DMS 273 treated with DMSO at 0.1 percent for 48 hours (cell line): ENCODE results near the gene PTPRC.

Source experiments
- DNase-seq: peaks from one replicate; lab custom pipeline; 2025; lab: John Stamatoyannopoulos, UW

PTPRC gene

GRCh38 chr1:198620218-198620617, 18.6 kb upstream of the PTPRC start:
- no peak for DNase-seq

DNA sequence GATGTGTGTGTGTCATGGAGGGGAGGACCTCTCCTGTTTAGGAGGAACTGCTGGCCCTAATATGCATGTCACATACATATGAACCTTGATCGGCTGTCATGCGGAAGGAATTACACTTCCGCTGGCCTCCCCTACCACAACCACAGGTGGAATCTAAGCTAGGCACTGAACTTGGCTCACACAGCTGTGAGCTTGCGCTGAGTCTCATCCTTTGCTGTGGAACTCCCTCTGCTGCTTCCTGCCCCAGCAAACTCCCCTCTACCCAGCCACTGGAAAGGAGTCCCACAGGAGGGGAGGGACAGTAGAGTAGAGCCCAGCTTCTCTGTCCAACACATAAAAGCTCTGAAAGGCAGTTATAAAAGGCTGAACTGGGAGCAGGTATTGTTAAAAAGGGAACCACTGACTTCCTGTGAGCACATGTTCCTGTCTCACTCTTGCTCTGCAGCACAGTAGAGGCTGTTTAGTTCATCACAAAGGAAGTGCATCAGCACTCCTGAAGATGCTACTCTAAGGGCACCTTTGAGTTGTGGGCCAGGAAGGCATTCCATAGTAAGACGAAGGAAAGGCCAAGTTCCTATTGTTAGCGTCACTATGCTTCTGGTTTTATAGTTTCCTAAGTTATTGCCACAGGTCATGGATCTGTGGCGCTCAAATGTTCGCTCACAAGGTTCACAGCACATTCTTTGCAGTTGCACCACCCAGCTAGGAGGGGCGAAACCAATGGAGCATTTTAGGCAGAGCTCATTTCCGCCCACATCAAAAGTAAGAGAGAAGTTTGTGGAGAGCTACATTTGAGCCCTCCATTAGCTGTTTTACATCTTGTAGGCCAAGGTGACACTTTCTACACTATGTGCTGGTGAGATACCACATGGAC, 17.7 kb upstream of the PTPRC start:
- DNase-seq, result no peak

DNA sequence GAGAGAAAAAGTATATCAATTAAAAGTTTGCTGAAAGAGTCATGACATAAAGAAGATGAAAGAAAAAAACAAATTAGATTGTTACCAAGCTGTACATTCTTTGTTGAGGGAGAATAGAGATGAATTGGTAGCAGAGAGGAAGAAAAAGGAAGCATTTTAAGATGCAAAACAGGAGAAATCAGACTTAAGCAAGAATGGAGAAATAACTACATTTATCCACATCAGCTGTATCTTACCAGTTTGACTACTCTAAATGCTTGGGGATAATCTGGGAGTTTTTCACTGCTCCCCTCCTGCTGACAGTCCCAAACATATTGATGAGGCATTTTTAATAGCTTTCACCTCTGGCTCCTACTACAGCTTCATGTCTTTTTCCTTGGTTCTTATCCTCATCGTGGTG, 16.8 kb upstream of the PTPRC start:
- DNase-seq, result no peak

GRCh38 chr1:198623752-198624647, 14.8 kb upstream of the PTPRC start:
- DNase-seq, result no peak

GRCh38 chr1:198624648-198624980, 14.2 kb upstream of the PTPRC start:
- DNase-seq, result no peak

DNA sequence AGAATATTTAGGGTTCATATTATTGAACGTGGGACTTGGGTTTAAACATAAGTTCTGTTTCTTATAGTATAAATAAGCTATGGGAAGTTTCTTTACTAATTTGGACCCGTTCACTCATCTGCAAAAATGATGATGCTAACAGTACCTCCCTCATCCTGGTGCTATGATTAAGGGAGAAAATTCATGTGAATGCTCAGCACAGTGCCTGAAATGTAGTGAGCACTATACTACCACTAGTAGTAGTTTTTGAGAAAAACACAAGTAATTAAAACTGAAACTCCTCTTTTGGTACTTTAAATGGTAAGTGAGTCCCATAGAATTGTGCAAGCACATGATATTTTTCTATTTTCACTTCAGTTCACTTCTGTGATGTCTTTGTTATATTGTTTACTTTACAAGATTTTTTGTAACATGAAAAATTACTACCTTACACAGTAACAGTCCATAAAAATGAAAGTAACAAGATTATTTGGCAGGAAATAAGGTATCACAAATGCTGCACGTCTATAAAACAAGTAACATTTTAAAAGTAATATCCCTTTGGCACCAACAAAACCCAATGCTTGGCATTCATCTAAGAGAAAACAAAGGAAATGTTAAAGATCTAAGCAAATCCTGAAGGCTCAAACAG, 11.3 kb upstream of the PTPRC start:
- no peak for DNase-seq

- no peak for DNase-seq
Observed at GRCh38 chr1:198628067-198628455, 10.8 kb upstream of the PTPRC start.

DNA sequence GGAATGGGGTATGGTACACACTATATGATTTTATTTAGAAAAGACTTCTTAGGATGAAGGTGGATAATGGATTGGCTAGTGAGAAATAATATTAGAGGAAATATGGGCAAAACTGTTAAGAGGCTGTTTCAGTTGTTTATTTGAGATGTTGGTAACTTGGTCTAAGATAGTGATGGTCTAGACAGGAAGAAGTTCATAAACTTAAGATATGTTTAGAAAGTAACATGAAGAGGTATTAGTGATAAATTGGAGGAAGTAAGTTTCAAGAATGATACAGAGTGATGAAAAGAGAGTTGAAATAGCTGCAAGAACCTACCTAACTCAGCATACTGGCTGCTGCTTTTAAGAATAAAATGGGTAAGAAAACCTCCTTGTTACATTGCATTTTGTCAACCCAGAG, 9.2 kb upstream of the PTPRC start:
- DNase-seq, result no peak

DNA sequence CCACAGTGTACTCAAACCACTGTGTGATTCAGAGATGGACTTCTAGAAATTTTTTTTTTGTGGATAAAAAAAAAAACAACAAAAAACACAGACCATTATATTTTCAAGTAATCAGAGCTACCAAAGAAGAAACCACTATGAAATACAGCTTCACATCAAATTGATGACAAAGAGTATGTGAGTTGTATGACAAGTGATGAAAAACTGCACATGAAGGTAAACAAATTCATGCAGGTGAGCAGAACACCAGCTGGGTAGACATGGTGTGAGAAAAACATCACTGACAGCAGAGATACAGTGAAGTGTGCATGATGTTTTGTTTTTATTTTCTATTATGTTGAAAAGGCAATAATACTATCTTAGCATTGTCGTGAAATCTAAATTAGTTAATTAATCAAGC, 8.0 kb upstream of the PTPRC start:
- DNase-seq, result no peak

- no peak for DNase-seq
Observed at GRCh38 chr1:198631292-198631691, 7.5 kb upstream of the PTPRC start.

DNA sequence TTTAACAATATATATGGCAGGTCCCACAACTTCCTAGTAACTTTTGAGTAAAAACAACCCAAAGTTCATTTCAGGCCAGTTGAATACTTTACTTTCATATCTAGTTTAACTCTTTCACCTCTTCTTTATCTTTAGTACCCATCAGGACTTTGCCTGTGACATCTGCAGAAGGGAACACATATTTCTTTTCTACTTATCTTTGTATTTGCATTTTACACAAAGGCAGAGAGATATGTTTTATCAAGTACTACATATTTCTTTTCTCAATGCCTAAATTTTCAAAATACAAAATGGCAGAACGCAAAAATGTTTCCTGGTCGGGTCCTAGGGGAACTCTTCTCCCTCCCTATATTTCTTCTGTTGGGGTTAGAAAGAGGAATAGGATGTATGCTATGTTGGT, 6.8 kb upstream of the PTPRC start:
- DNase-seq, result no peak

DNA sequence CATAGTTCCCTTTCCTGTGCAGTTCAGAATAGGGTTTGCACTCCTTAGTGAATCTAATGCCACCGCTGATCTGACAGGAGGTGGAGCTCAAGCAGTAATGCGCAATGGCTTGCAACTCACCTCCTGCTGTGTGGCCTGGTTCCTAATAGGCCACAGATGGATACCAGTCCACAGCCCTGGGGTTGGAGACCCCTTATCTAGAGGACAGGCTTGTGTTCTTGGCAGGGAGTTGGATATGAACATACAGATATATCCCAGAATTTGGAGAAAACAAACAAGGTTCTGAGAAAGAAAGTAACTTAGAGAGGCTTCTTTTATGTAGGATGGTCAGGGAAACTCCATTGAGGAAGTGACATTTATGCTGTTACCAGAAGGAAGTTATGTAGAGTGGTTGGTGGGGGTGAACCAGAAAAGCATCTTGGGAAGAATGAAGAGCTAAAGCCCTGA, 5.1 kb upstream of the PTPRC start:
- no peak for DNase-seq

- DNase-seq, result no peak
Observed at GRCh38 chr1:198635964-198636363, 2.9 kb upstream of the PTPRC start.

DNA sequence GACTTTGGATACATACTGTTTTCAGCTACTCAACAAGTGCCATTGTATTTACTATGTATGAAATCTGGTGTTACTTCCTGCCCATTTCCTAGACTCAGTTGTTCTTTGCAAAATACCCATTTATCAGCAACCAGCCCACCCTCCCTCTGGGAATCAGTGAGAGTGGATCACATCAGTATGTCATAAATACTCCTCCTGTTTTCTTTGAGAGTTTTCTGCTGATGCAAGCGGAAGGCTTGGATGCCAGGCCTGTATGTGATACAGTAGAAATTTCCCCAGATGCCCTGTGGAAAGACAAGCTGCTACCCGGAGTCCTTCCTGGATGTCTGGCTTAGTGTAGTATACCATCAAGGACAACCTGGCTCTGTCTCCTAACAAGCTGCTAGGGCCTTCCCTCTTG, 2.4 kb upstream of the PTPRC start:
- DNase-seq, result no peak

GRCh38 chr1:198637157-198637556, 1.7 kb upstream of the PTPRC start:
- DNase-seq, result no peak

DNA sequence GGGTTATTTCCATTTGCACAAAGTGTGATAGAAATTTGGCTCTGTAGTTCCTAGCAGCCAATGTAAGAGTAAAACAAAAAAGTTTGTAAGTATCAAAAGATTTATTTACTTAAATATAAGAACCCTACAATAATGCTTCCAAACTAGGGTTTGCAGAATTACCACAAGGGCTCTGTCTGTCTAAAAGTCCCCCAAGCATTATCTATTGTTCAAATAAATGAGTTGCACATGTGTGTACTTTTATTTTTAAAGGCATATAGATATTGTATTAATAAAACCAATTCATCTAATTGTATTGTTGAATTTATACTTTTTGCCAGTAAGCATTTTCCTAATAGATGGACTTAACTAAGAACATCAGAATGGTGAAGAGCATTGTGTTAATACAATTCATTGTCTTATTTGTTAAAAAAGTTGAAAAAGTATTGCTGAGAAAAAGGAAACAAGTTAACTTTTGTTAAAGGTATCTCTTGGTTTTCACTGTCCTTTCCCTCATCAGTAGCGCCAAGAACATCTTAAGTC, 863 bp upstream of the PTPRC start:
- DNase-seq, result no peak

GRCh38 chr1:198638441-198638840, 399 bp upstream of the PTPRC start:
- no peak for DNase-seq

DNA sequence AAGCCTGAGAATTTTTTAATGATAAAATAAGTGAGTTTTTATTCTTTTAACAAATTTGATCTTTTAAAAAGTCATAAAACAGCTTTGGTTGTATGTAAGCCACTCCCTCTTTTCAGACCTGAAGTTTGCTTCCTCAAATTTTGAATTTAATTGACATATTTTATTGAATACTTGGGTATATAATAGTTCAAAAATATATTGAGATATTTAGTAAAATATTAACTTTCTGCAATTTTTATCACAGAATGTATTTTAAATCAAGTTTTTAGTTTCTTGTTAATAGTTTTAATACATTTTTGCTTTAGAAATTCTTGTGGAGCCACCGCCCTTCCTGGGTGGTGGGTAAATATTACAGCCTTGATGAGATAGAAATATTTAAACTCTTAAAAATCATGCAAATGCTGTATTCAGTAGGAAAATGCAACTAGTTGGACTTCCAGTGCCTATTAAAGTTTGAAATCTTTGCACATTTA, 867 bp downstream of the PTPRC start:
- DNase-seq, result no peak

DNA sequence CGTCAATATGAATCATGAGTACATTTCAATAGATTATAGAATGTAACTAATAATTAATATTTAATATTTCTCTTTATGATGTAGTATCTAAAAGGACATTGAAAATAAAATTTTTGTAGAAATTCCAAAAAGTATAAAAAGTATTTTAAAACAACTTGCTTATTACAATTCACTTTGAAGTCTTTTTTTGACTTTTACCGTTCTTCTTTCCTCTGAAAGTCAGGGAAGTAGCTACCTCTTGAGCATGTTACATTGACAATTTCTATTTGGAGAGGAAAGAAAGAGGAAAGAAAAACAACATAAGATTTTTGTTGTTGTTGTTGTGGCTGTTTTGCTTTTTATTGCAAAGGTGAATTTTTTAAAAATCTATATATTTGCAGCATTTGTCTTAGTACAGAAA, 1.3 kb downstream of the PTPRC start:
- no peak for DNase-seq

GRCh38 chr1:198641501-198641900, 2.7 kb downstream of the PTPRC start:
- no peak for DNase-seq

GRCh38 chr1:198641966-198642668, 3.3 kb downstream of the PTPRC start:
- DNase-seq, result no peak

GRCh38 chr1:198642983-198643382, 4.1 kb downstream of the PTPRC start:
- no peak for DNase-seq
